Neural cell (in vitro differentiated cells): ENCODE results near the gene PCDH9. TPM values are rescaled to one million over a fixed set of nuclear protein-coding genes. Genes with fewer than 3 reads are reported as not detected.

Experiments used
- H2AFZ ChIP-seq: fragments of 200-600, 300-800 bp; sonication (generic), shearing (Covaris generic); 2 replicates; pipeline ENCODE4 v1.6.0; 2014; ENCODE audit warnings: low read depth, mild to moderate bottlenecking, antibody characterized with exemption, low read length, moderate library complexity
- H3F3A ChIP-seq: fragments of 200-600 bp; shearing (Covaris generic); 2 replicates; pipeline ENCODE4 v1.6.1; 2016; ENCODE audit warnings: mild to moderate bottlenecking, moderate library complexity, mixed read lengths, antibody characterized with exemption, low read length; ENCODE audit not compliant: insufficient read depth, poor library complexity, severe bottlenecking
- H3K27ac ChIP-seq: fragments of 200-600, 300-800 bp; sonication (generic), shearing (Covaris generic); 2 replicates; pipeline ENCODE4 v1.5.1; 2014; ENCODE audit warnings: mild to moderate bottlenecking, low read length, moderate library complexity
- H3K27me3 ChIP-seq: fragments of 300-800, 200-600 bp; sonication (generic), shearing (Covaris generic); 2 replicates; pipeline ENCODE4 v1.6.0; 2014; ENCODE audit warnings: mild to moderate bottlenecking, low read depth, low read length, moderate library complexity; ENCODE audit not compliant: insufficient read depth
- H3K36me3 ChIP-seq: fragments of 300-800, 200-600 bp; sonication (generic), shearing (Covaris generic); 2 replicates; pipeline ENCODE4 v1.5.1; 2014; ENCODE audit warnings: mild to moderate bottlenecking, antibody characterized with exemption, low read length, moderate library complexity; ENCODE audit not compliant: insufficient read depth
- H3K4me2 ChIP-seq: fragments of 300-800, 200-600 bp; sonication (generic), shearing (Covaris generic); 2 replicates; pipeline ENCODE4 v1.6.0; 2014; ENCODE audit warnings: mild to moderate bottlenecking, low read length
- H3K4me3 ChIP-seq: fragments of 300-800, 200-600 bp; sonication (generic), shearing (Covaris generic); 2 replicates; pipeline ENCODE4 v1.5.1; 2014; ENCODE audit warnings: mild to moderate bottlenecking, low read length, moderate library complexity
- H3K79me2 ChIP-seq: fragments of 200-600 bp; shearing (Covaris generic); replicated peaks from 2 replicates; pipeline ENCODE4 v1.6.0; 2014; ENCODE audit warnings: mild to moderate bottlenecking, low read length, moderate library complexity; ENCODE audit not compliant: insufficient read depth
- H3K9ac ChIP-seq: fragments of 300-800, 200-600 bp; sonication (generic), shearing (Covaris generic); 2 replicates; pipeline ENCODE4 v1.6.1; 2016; ENCODE audit warnings: mild to moderate bottlenecking, low read length, mixed read lengths
- H3K9me2 ChIP-seq: fragments of 200-600 bp; shearing (Covaris generic); 2 replicates; pipeline ENCODE4 v1.6.1; 2016; ENCODE audit warnings: mild to moderate bottlenecking, low read length, mixed read lengths; ENCODE audit not compliant: insufficient read depth
- H3K9me3 ChIP-seq: fragments of 200-600, 300-800 bp; sonication (generic), shearing (Covaris generic); 2 replicates; pipeline ENCODE4 v1.6.1; 2016; ENCODE audit warnings: mild to moderate bottlenecking, mixed run types, low read length, moderate library complexity, mixed read lengths
- H4K20me1 ChIP-seq: fragments of 200-600 bp; shearing (Covaris generic); 2 replicates; pipeline ENCODE4 v1.6.1; 2016; ENCODE audit warnings: mild to moderate bottlenecking, mixed run types; ENCODE audit not compliant: insufficient read depth
- CTCF ChIP-seq: fragments of 450-650 bp; IDR thresholded peaks from 2 replicates; pipeline ENCODE4 v1.5.1; 2014; ENCODE audit warnings: antibody characterized with exemption, mild to moderate bottlenecking, moderate library complexity; ENCODE audit not compliant: poor library complexity, severe bottlenecking
- EP300 ChIP-seq: fragments of 450-650 bp; conservative IDR thresholded peaks from 2 replicates; pipeline ENCODE4 v1.6.1; 2014; ENCODE audit warnings: antibody characterized with exemption, mild to moderate bottlenecking, moderate library complexity; ENCODE audit not compliant: poor library complexity, severe bottlenecking
- EZH2 ChIP-seq: fragments of 200-600, 300-800 bp; shearing (Covaris generic), sonication (generic); IDR thresholded peaks from 2 replicates; pipeline ENCODE4 v1.6.1; 2014; ENCODE audit warnings: antibody characterized with exemption, low read length, borderline replicate concordance, mild to moderate bottlenecking; ENCODE audit not compliant: insufficient read depth, poor library complexity, severe bottlenecking
- MXI1 ChIP-seq: fragments of 450-650 bp; conservative IDR thresholded peaks from 2 replicates; pipeline ENCODE4 v1.6.1; 2014; ENCODE audit warnings: antibody characterized with exemption, mild to moderate bottlenecking; ENCODE audit not compliant: poor library complexity, severe bottlenecking
- POLR2AphosphoS5 ChIP-seq: IDR thresholded peaks from 2 replicates; pipeline ENCODE4 v1.6.1; 2012
- RAD21 ChIP-seq: fragments of 450-650 bp; conservative IDR thresholded peaks from 2 replicates; pipeline ENCODE4 v1.6.1; 2014; ENCODE audit warnings: antibody characterized with exemption, mild to moderate bottlenecking, moderate library complexity
- REST ChIP-seq: IDR thresholded peaks from 2 replicates; pipeline ENCODE4 v1.6.1; 2012; ENCODE audit warnings: borderline replicate concordance
- SMC3 ChIP-seq: fragments of 450-650 bp; conservative IDR thresholded peaks from 2 replicates; pipeline ENCODE4 v1.6.1; 2014; ENCODE audit warnings: antibody characterized with exemption, mild to moderate bottlenecking, moderate library complexity; ENCODE audit not compliant: poor library complexity
- TAF1 ChIP-seq: IDR thresholded peaks from 2 replicates; pipeline ENCODE4 v1.6.1; 2012; ENCODE audit warnings: low read depth
- polyA plus RNA-seq: library from polyadenylated mRNA; depleted of rRNA; stranded (reverse); fragments of >200 nt; gene quantifications from 2 replicates; pipeline ENCODE4 v1.2.3, GENCODE V29; 2014

Gene PCDH9
- polyA plus RNA-seq, 1 donor from 2014 or later: 4.6 TPM

- H4K20me1 ChIP-seq: no peaks in the 10 kb centered on the region
- no peak overlapping the region for H2AFZ ChIP-seq
- H3K27me3 ChIP-seq: no peaks in the 10 kb centered on the region
- TF ChIP-seq MXI1 (no peak), EP300 (no peak), REST (no peak), SMC3 (no peak), EZH2 (no peak)
- no peak overlapping the region for H3K27ac ChIP-seq
- H3K79me2 ChIP-seq: no peaks in the 10 kb centered on the region
- no peaks in the 10 kb centered on the region for H3K9me2 ChIP-seq
- H3K9me3 ChIP-seq: no peaks in the 10 kb centered on the region
- H3K4me2 ChIP-seq: no peak overlapping the region
- no peaks in the 10 kb centered on the region for H3K36me3 ChIP-seq
- H3K9ac ChIP-seq: no peak overlapping the region
- H3K4me3 ChIP-seq: no peak overlapping the region
- H3F3A ChIP-seq: no peaks in the 10 kb centered on the region
Measured at GRCh38 chr13:67062160-67062559, 168.0 kb downstream of the PCDH9 start.

GRCh38 chr13:67061750-67062149 lies 168.4 kb downstream of the PCDH9 start:
- Histone ChIP-seq H3K9me2 (no peaks in the 10 kb centered on the region), H3K4me3 (no peak overlapping the region), H3K9ac (no peak overlapping the region), H4K20me1 (no peaks in the 10 kb centered on the region), H3K9me3 (no peaks in the 10 kb centered on the region), H2AFZ (no peak overlapping the region), H3F3A (no peaks in the 10 kb centered on the region), H3K36me3 (no peaks in the 10 kb centered on the region), H3K27me3 (no peaks in the 10 kb centered on the region), H3K4me2 (no peak overlapping the region), H3K27ac (no peak overlapping the region), H3K79me2 (no peaks in the 10 kb centered on the region)
- TF ChIP-seq CTCF (no peak), TAF1 (no peak), EZH2 (no peak), RAD21 (no peak), REST (no peak), MXI1 (no peak), EP300 (no peak), SMC3 (no peak), POLR2AphosphoS5 (no peak)
